DND-41 (cell line): ENCODE measurements around the gene PADI2.

Experiments
- EZH2 ChIP-seq: IDR thresholded peaks from 3 replicates; pipeline ENCODE4 v1.6.1; 2012; ENCODE audit warnings: borderline replicate concordance, low read depth, mild to moderate bottlenecking, moderate library complexity, low read length, inconsistent platforms; ENCODE audit not compliant: severe bottlenecking
- TF ChIP-seq, protein P1 (sequence below): IDR thresholded peaks from 2 replicates; pipeline ENCODE4 v1.5.1; 2012; ENCODE audit warnings: borderline replicate concordance, low read length, moderate library complexity, mild to moderate bottlenecking; ENCODE audit not compliant: poor library complexity, severe bottlenecking; ENCODE audit errors: extremely low read depth

DNA sequence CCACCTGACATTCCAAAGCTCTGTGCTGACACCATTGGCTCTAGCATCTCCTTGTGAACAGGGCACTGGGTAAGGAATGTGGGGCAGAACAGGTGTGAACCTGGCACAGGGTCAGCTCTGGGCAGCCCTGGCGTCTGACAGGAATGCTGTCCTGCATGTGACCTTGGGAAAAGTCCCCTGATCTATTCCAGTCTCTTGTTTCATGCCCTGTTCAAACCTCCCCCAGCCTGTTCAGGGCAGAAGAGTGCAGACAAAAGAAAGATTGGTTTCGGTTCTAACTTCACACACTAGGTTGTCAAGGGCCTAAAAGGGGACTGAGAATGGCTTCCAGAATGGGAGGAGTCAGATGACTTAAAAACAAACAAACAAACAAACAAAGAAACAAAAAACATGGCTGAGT, 37.8 kb downstream of the PADI2 start:
- TF ChIP-seq, protein P1, sequence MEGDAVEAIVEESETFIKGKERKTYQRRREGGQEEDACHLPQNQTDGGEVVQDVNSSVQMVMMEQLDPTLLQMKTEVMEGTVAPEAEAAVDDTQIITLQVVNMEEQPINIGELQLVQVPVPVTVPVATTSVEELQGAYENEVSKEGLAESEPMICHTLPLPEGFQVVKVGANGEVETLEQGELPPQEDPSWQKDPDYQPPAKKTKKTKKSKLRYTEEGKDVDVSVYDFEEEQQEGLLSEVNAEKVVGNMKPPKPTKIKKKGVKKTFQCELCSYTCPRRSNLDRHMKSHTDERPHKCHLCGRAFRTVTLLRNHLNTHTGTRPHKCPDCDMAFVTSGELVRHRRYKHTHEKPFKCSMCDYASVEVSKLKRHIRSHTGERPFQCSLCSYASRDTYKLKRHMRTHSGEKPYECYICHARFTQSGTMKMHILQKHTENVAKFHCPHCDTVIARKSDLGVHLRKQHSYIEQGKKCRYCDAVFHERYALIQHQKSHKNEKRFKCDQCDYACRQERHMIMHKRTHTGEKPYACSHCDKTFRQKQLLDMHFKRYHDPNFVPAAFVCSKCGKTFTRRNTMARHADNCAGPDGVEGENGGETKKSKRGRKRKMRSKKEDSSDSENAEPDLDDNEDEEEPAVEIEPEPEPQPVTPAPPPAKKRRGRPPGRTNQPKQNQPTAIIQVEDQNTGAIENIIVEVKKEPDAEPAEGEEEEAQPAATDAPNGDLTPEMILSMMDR, result no peak
- TF ChIP-seq EZH2, result no peak
